GM12875 (cell line): ENCODE data around the gene SETD1A.

ENCODE experiments used
- H3K4me3 ChIP-seq: one replicate; pipeline ENCODE4 v1.5.1; 2011; ENCODE audit warnings: low read depth, low read length, control low read depth
- TF ChIP-seq, protein P1 (sequence below): IDR thresholded peaks from 2 replicates; pipeline ENCODE4 v1.5.1; 2011; ENCODE audit warnings: low read depth, mild to moderate bottlenecking, control low read depth, inconsistent platforms, low read length, moderate library complexity, borderline replicate concordance; ENCODE audit not compliant: insufficient read depth

SETD1A gene

DNA sequence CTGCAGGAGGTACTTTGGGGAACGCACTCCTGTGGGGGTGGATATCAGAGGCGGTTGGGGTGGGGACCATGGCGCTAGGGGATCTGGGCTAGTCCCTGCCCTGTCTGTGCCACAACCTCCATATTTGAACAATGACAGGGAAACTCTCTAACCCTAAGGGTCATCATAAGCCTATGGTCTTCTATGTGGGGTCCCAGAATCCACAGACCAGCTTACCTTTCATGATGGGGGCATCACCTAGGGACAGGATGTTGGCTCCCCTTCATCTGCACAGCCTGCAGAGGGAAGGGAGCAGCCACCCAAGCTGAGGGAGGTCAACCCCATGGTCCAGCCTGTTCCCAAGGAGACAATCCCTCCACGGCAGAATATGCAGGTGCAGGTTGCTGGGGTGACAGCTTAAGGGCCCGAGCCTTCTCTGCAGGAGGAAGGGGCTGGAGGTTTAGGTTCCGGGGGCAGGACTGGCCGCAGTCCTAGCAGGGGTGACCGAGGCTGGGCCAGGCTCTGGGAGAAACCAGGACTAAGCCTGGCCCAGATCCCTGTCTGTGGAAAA, 7.0 kb upstream of the SETD1A start:
- TF ChIP-seq, protein P1, sequence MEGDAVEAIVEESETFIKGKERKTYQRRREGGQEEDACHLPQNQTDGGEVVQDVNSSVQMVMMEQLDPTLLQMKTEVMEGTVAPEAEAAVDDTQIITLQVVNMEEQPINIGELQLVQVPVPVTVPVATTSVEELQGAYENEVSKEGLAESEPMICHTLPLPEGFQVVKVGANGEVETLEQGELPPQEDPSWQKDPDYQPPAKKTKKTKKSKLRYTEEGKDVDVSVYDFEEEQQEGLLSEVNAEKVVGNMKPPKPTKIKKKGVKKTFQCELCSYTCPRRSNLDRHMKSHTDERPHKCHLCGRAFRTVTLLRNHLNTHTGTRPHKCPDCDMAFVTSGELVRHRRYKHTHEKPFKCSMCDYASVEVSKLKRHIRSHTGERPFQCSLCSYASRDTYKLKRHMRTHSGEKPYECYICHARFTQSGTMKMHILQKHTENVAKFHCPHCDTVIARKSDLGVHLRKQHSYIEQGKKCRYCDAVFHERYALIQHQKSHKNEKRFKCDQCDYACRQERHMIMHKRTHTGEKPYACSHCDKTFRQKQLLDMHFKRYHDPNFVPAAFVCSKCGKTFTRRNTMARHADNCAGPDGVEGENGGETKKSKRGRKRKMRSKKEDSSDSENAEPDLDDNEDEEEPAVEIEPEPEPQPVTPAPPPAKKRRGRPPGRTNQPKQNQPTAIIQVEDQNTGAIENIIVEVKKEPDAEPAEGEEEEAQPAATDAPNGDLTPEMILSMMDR: no peak
- peak overlapping the region; percentile 86 for H3K4me3 ChIP-seq

DNA sequence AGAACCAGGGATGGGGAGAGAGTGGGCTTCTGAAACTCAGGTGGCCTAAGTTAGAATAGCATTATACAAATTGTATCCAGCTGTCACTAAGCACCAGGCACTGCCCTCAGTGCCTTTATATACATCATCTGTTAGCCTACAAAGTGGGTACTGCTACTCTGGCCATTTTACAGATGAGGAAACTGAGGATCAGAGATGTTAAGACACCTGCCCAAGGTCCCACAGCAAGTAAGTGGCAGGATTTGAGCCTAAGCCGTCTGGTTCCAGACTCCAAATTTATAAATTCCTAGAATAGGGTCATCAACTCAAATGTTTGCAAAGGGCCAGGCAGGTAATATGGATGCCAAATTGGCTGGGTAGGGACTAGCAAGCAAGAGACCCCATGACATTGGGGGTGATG, 6.4 kb upstream of the SETD1A start:
- H3K4me3 ChIP-seq: no peak overlapping the region
- TF ChIP-seq, protein P1: no peak

DNA sequence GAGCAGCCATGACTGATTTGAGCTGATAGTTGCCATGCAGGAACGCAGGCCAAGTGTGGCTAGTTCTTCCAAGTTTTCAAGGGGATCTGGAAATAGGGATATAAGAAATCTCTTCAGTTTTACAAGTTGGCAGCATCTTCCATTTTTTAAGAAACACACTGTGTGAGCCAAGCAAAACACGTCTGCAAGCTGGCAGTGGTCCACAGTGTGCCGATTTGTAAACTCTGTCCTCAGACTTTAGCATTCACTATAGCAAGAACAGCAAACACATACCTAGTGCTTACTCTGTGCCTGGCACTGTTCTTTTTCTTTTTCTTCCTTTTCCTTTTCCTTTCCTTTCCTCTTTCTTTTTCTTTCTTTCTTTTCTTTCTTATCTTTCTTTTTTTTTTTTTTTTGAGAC, 5.8 kb upstream of the SETD1A start:
- H3K4me3 ChIP-seq: no peak overlapping the region
- TF ChIP-seq, protein P1: no peak

DNA sequence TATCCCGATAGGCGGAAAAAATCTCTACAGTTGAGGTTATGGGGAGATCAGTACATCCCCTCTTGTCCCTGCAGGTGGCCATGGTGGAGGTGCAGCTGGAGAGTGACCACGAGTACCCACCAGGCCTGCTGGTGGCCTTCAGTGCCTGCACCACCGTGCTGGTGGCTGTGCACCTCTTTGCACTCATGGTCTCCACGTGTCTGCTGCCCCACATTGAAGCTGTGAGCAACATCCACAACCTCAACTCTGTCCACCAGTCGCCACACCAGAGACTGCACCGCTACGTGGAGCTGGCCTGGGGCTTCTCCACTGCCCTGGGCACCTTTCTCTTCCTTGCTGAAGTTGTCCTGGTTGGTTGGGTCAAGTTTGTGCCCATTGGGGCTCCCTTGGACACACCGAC, 4.4 kb upstream of the SETD1A start:
- no peak overlapping the region for H3K4me3 ChIP-seq
- TF ChIP-seq, protein P1: no peak

DNA sequence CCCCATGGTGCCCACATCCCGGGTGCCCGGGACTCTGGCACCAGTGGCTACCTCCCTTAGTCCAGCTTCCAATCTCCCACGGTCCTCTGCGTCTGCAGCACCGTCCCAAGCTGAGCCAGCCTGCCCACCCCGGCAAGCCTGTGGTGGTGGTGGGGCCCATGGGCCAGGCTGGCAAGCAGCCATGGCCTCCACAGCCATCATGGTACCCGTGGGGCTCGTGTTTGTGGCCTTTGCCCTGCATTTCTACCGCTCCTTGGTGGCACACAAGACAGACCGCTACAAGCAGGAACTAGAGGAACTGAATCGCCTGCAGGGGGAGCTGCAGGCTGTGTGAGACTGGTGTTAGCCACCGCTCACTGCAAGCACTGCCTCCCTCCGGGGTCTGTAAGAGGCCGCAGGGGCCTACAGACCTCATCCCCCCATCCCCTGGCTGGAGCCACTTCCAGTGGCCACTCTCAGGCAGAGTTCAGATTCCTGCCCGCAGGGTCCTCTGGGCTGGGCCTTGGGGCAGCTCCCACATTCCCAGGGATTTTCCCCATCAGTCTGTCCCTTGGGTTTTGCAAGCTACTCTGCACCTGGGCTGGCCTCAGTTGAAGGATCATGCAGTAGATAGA, 3.9 kb upstream of the SETD1A start:
- TF ChIP-seq, protein P1: peak; percentile 82
- no peak overlapping the region for H3K4me3 ChIP-seq

DNA sequence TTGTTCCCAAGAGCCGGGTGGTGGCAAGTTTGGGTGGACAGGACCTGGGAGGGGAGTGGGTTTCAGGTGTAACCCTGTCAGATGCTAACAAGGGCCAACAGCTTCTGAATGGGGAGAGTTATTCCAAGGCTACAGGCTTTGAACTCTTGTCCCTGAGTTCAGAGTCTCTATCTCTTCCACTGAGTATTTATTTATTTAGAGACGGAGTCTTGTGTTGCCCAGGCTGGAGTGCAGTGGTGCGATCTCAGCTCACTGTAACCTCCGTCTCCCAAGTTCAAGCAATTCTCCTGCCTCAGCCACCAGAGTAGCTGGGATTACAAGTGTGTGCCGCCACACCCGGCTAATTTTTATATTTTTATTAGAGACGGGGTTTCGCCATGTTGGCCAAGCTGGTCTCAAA, 2.6 kb upstream of the SETD1A start:
- H3K4me3 ChIP-seq: no peak overlapping the region
- TF ChIP-seq, protein P1: no peak
